Measurements from ENCODE around the gene SHH.
"Not testable (repeated sequence)": the region's sequence is repeated elsewhere in the genome, so short reads cannot be mapped to it uniquely, and the experiment has no call there.

Gene SHH

GRCh38 chr7:155842496-155843265 is 30.4 kb upstream of the SHH start:
- no peak for DNase-seq

- DNase-seq = no peak
Measured at GRCh38 chr7:155840909-155841308, 28.6 kb upstream of the SHH start.

- DNase-seq = no peak
Measured at GRCh38 chr7:155840262-155840885, 28.1 kb upstream of the SHH start.

- DNase-seq = no peak
Measured at GRCh38 chr7:155839461-155839860, 27.2 kb upstream of the SHH start.

GRCh38 chr7:155838312-155838711 is 26.0 kb upstream of the SHH start:
- DNase-seq = not testable (repeated sequence)

GRCh38 chr7:155837126-155837479 is 24.8 kb upstream of the SHH start:
- no peak for DNase-seq

GRCh38 chr7:155836216-155837125 is 24.2 kb upstream of the SHH start:
- DNase-seq = no peak

- no peak for DNase-seq
Measured at GRCh38 chr7:155835446-155836215, 23.4 kb upstream of the SHH start.

- DNase-seq = no peak
Measured at GRCh38 chr7:155834486-155835048, 22.3 kb upstream of the SHH start.

- no peak for DNase-seq
Measured at GRCh38 chr7:155833651-155834050, 21.4 kb upstream of the SHH start.

GRCh38 chr7:155832581-155832981 is 20.3 kb upstream of the SHH start:
- no peak for DNase-seq

GRCh38 chr7:155831807-155832524 is 19.7 kb upstream of the SHH start:
- no peak for DNase-seq

GRCh38 chr7:155830961-155831806 is 18.9 kb upstream of the SHH start:
- DNase-seq = no peak

- DNase-seq = no peak
Measured at GRCh38 chr7:155829796-155830470, 17.7 kb upstream of the SHH start.

GRCh38 chr7:155825336-155825735 is 13.1 kb upstream of the SHH start:
- no peak for DNase-seq

- no peak for DNase-seq
Measured at GRCh38 chr7:155824227-155824886, 12.1 kb upstream of the SHH start.

GRCh38 chr7:155821851-155822250 is 9.6 kb upstream of the SHH start:
- DNase-seq = no peak

GRCh38 chr7:155820788-155821187 is 8.5 kb upstream of the SHH start:
- DNase-seq = no peak

- DNase-seq = no peak
Measured at GRCh38 chr7:155820246-155820645, 8.0 kb upstream of the SHH start.

GRCh38 chr7:155819186-155819585 is 6.9 kb upstream of the SHH start:
- DNase-seq = no peak

Data from NCI-H1092 (cell line).